Sigmoid colon (tissue), 7 donors: ENCODE measurements around the gene MYO18A. TPM values are rescaled to one million over a fixed set of nuclear protein-coding genes. Genes with fewer than 3 reads are reported as not detected.

Experiments
- DNase-seq: peaks from one replicate; pipeline ENCODE4 v3.0.0-alpha.2; 2019
- H3K27ac ChIP-seq, 4 donors: fragments of 200-600 bp; sonication (generic); one replicate each; pipeline ENCODE4 v1.5.1; 2016 to 2019; ENCODE audit warnings: mild to moderate bottlenecking in 1 of 4
- H3K27me3 ChIP-seq, 3 donors: fragments of 200-600 bp; sonication (generic); one replicate each; pipeline ENCODE4 v1.5.1; 2019; ENCODE audit warnings: mild to moderate bottlenecking in 1 of 3
- H3K36me3 ChIP-seq, 4 donors: fragments of 200-600 bp; sonication (generic); one replicate each; pipeline ENCODE4 v1.5.1; 2016 to 2019
- H3K4me1 ChIP-seq, 4 donors: fragments of 200-600 bp; sonication (generic); one replicate each; pipeline ENCODE4 v1.5.1; 2017 to 2019
- H3K4me3 ChIP-seq, 4 donors: fragments of 200-600 bp; sonication (generic); one replicate each; pipeline ENCODE4 v1.5.1; 2017 to 2019; ENCODE audit warnings: mild to moderate bottlenecking in 2 of 4, moderate library complexity in 1 of 4
- H3K9me3 ChIP-seq, 4 donors: fragments of 200-600 bp in 3 of 4; sonication (generic) in 3 of 4; one replicate each; pipeline versions ENCODE4 v1.5.1 to v1.6.1; 2013 to 2019
- CTCF ChIP-seq, 4 experiments: fragments of 450-650 bp in 3 of 4; fragments of 200-600 bp in 1 of 4; IDR thresholded peaks; one replicate each; pipeline ENCODE4 v1.5.1; 2016 to 2019; ENCODE audit warnings: antibody characterized with exemption in 4 of 4, mild to moderate bottlenecking in 3 of 4, moderate library complexity in 2 of 4
- EP300 ChIP-seq, 4 donors: sonication (generic); formaldehyde crosslinking; IDR thresholded peaks; one replicate each; pipeline ENCODE4 v1.6.1; 2017; ENCODE audit warnings: antibody characterized with exemption in 4 of 4
- POLR2A ChIP-seq, 2 donors: fragments of 450-650 bp; IDR thresholded peaks; one replicate each; pipeline ENCODE4 v1.6.1; 2016; ENCODE audit warnings: antibody characterized with exemption in 2 of 2, mild to moderate bottlenecking in 2 of 2, moderate library complexity in 2 of 2
- POLR2AphosphoS5 ChIP-seq, 4 donors: sonication (generic); formaldehyde crosslinking; IDR thresholded peaks; one replicate each; pipeline ENCODE4 v1.6.1; 2017; ENCODE audit warnings: antibody characterized with exemption in 4 of 4
- WGBS, 2 donors: extraction: QIAGEN DNeasy Blood & Tissue Kit; methylation state at CpG; one replicate each; pipeline ENCODE4 v1.1.7; 2013; 5-methylcytosine and 5-hydroxymethylcytosine counted together
- intact Hi-C: fragments of 100-400 bp; cut with DNase I; formaldehyde crosslinking; loops from one replicate; pipeline ENCODE4 v1.15.1; 2023
- polyA plus RNA-seq, 3 donors: library from polyadenylated mRNA; stranded (reverse); fragments of 200-250 nt; gene quantifications; one replicate each; pipeline ENCODE4 v1.2.3, GENCODE V29; 2013
- total RNA-seq, 4 donors: library from RNA; depleted of rRNA; stranded (reverse); fragments of >200 nt; gene quantifications; one replicate each; pipeline ENCODE4 v1.1.0, GENCODE V29; 2016
- donor health status: healthy with polysubstance abuse.
- donor health status: Bipolar disorder and iron deficiency.
- donor health status: healthy.

MYO18A gene
- total and polyA plus RNA-seq, 7 donors: 24.0 to 92.6 (median 48.4) TPM

GRCh38 chr17:29135464-29135863, 44.7 kb downstream of the MYO18A start:
- Histone ChIP-seq H3K4me3 (no peak overlapping the region), H3K27ac (no peak overlapping the region), H3K27me3 (no peaks in the 10 kb centered on the region), H3K4me1 (peaks cover 0 to 48% (median 37%) of the 10 kb centered on the region in 4 donors), H3K36me3 (no peaks in the 10 kb centered on the region), H3K9me3 (no peaks in the 10 kb centered on the region)
- TF ChIP-seq CTCF (IDR thresholded peaks at IDR 0.05) (no peak), POLR2AphosphoS5 (IDR thresholded peaks at IDR 0.05) (no peak), EP300 (IDR thresholded peaks at IDR 0.05) (no peak), POLR2A (IDR thresholded peaks at IDR 0.05) (no peak)
- intact Hi-C loops: no loop called here
- DNase-seq: no peak
- 38 to 51% methylated on average over 2 of the region's 2 CpGs for WGBS, 2 donors

DNA sequence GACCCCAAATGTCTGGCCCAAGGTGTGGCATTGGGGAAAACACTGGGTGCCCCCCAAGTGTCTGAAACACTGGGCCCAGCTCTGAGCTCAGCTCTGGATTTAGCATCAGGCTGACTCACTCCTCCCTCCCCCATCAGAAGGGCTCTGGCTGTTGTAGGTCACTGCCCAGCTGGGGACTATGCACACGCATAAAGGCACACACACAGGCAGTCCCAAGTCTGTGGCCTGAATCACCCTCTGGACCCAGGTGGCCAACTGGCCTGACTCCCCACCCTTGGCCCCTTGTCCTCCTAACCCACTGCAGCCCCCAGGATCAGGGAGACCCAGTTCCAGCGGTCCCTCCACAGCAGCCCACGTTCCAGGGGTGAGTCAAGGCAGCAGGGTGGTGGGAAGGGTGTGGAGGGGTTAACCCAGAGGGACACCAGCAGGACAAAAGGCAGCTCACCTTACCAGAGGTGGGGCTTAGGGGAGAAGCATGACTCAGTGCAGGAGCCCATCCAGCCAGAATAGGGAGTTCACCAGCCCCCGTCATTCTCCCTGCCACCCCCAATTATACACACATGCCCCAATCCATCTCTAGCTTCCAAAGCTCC, 47.0 kb downstream of the MYO18A start:
- peak overlapping the region; percentile 19 to 70 (median 40) for H3K27ac ChIP-seq
- WGBS, 2 donors: 82% methylated on average over 4 of the region's 4 CpGs

GRCh38 chr17:29131814-29132682, 48.1 kb downstream of the MYO18A start:
- TF ChIP-seq CTCF (IDR thresholded peaks at IDR 0.05) (no peak), POLR2A (IDR thresholded peaks at IDR 0.05) (no peak), EP300 (IDR thresholded peaks at IDR 0.05) (no peak), POLR2AphosphoS5 (IDR thresholded peaks at IDR 0.05) (no peak)
- no peaks in the 10 kb centered on the region for H3K9me3 ChIP-seq
- H3K4me1 ChIP-seq: peaks cover 0 to 20% (median 13%) of the 10 kb centered on the region in 4 donors
- H3K27ac ChIP-seq: peak overlapping the region in 3 of 4 donors; percentile 19 to 70 (median 45)
- no peak for DNase-seq
- H3K27me3 ChIP-seq: no peaks in the 10 kb centered on the region
- intact Hi-C loops: no loop called here
- 70 to 82% methylated on average over 9 of the region's 9 CpGs for WGBS, 2 donors
- H3K4me3 ChIP-seq: no peak overlapping the region
- H3K36me3 ChIP-seq: peaks cover 0 to 8% (median 5%) of the 10 kb centered on the region in 4 donors

More for the DNA sequence above, 47.0 kb downstream of the MYO18A start:
- Histone ChIP-seq H3K36me3 (no peaks in the 10 kb centered on the region), H3K27me3 (no peaks in the 10 kb centered on the region), H3K4me1 (peaks cover 0 to 26% (median 15%) of the 10 kb centered on the region in 4 donors), H3K9me3 (no peaks in the 10 kb centered on the region), H3K4me3 (no peak overlapping the region)
- TF ChIP-seq POLR2AphosphoS5 (IDR thresholded peaks at IDR 0.05) (peak in 1 of 4 donors; percentile 37), CTCF (IDR thresholded peaks at IDR 0.05) (no peak)
- intact Hi-C loops: no loop called here
- DNase-seq: no peak

GRCh38 chr17:29129731-29130130, 50.5 kb downstream of the MYO18A start:
- no peaks in the 10 kb centered on the region for H3K27me3 ChIP-seq
- peaks cover 0 to 20% (median 13%) of the 10 kb centered on the region in 4 donors for H3K4me1 ChIP-seq
- no peaks in the 10 kb centered on the region for H3K9me3 ChIP-seq
- DNase-seq: no peak
- TF ChIP-seq EP300 (IDR thresholded peaks at IDR 0.05) (no peak), POLR2A (IDR thresholded peaks at IDR 0.05) (no peak), POLR2AphosphoS5 (IDR thresholded peaks at IDR 0.05) (no peak), CTCF (IDR thresholded peaks at IDR 0.05) (no peak)
- H3K36me3 ChIP-seq: peaks cover 0 to 8% (median 5%) of the 10 kb centered on the region in 4 donors
- intact Hi-C loops: no loop called here
- 72 to 87% methylated on average over 4 of the region's 4 CpGs for WGBS, 2 donors
- no peak overlapping the region for H3K4me3 ChIP-seq
- no peak overlapping the region for H3K27ac ChIP-seq
